ENCODE results near the gene LITAF. TPM values are rescaled to one million over a fixed set of nuclear protein-coding genes. Genes with fewer than 3 reads are reported as not detected.

The LITAF gene
- total and polyA plus RNA-seq, 2 of the 4 experiments (the other 2 are of a cell fraction) = 113 to 206 TPM

GRCh38 chr16:11570806-11571205, 15.9 kb downstream of the LITAF start:
- TF ChIP-seq RFX5 (IDR thresholded peaks at IDR 0.05; ENCODE audit: low read depth, low read length) = no peak
- no peak for TF ChIP-seq RAD21 (IDR thresholded peaks at IDR 0.05; ENCODE audit: low read length)
- no peak for TF ChIP-seq MXI1 (IDR thresholded peaks at IDR 0.05; ENCODE audit: borderline replicate concordance, low read depth, low read length)
- no peak for TF ChIP-seq CTCF (conservative IDR thresholded peaks at IDR 0.05; ENCODE audit: low read depth, low read length)
- TF ChIP-seq MAZ (IDR thresholded peaks at IDR 0.05; ENCODE audit: borderline replicate concordance, low read depth, low read length) = no peak
- no peak for TF ChIP-seq CHD1 (IDR thresholded peaks at IDR 0.05; ENCODE audit: low read depth, low read length)
- TF ChIP-seq BHLHE40 (IDR thresholded peaks at IDR 0.05; ENCODE audit: low read depth, low read length) = no peak
- no peak for TF ChIP-seq SMC3 (IDR thresholded peaks at IDR 0.05; ENCODE audit: low read depth, low read length)
- TF ChIP-seq NFE2L2 (IDR thresholded peaks at IDR 0.05; ENCODE audit: low read depth, low read length) = no peak
- no peak overlapping the region for H2AK9ac ChIP-seq (replicated peaks; ENCODE audit: low read depth, low read length, poor library complexity)
- H3K56ac ChIP-seq (ENCODE audit: extremely low read depth, insufficient read depth, low read length) = no peak overlapping the region
- H3K36me3 ChIP-seq (ENCODE audit: control insufficient read depth, insufficient read depth, low read length) = peaks cover 22% of the 10 kb centered on the region
- CTCF ChIA-PET = no interaction called here
- peaks cover 93% of the 10 kb centered on the region for H4K20me1 ChIP-seq (ENCODE audit: insufficient read depth, low read length)
- no peak overlapping the region for H3K4ac ChIP-seq (ENCODE audit: low read depth, low read length)
- no peak overlapping the region for H3K14ac ChIP-seq (replicated peaks; ENCODE audit: low read depth, low read length)
- no peak overlapping the region for H3K23ac ChIP-seq (ENCODE audit: low read depth, low read length)
- H3K79me1 ChIP-seq (ENCODE audit: low read depth in 1 of 2, low read length in 2 of 2) = peaks cover 40 to 86% of the 10 kb centered on the region in 2 experiments
- no peak overlapping the region for H2BK15ac ChIP-seq (ENCODE audit: low read depth, low read length)
- H4K91ac ChIP-seq (ENCODE audit: insufficient read depth, low read depth, low read length) = no peak overlapping the region
- no peak overlapping the region for H2BK120ac ChIP-seq (ENCODE audit: low read depth, low read length)
- in situ Hi-C loops (cut with MboI; ENCODE audit: low sequenced_read_pairs) (loop anchor here (5.0 kb wide), 1 partner anchor 71 kb away; no protein-coding TSS in a partner anchor), dilution Hi-C loops (cut with HindIII; ENCODE audit: low sequenced_read_pairs, unreplicated experiment) (no loop called here), intact Hi-C loops (cut with micrococcal nuclease) (no loop called here)
- no peak overlapping the region for H2AK5ac ChIP-seq (ENCODE audit: low read depth, low read length)
- no peak overlapping the region for H3K9ac ChIP-seq (ENCODE audit: low read depth, low read length)
- H3K9me1 ChIP-seq (ENCODE audit: insufficient read depth, low read length) = peaks cover 12% of the 10 kb centered on the region
- H3K27me3 ChIP-seq (ENCODE audit: control insufficient read depth, insufficient read depth, low read length) = no peaks in the 10 kb centered on the region
- BruUV-seq (replicated peaks) = no TSS peak
- H3K4me2 ChIP-seq (ENCODE audit: low read depth, low read length) = no peak overlapping the region
- DNase-seq = no peak
- no peak overlapping the region for H4K8ac ChIP-seq (ENCODE audit: low read depth in 2 of 2, low read length in 2 of 2)
- no peak overlapping the region for H3K27ac ChIP-seq (ENCODE audit: insufficient read depth, low read length)
- no peak overlapping the region for H4K5ac ChIP-seq (ENCODE audit: low read depth, low read length)
- no peaks in the 10 kb centered on the region for H3K9me3 ChIP-seq (ENCODE audit: control insufficient read depth, insufficient read depth, low read length)
- no peak overlapping the region for H3K4me3 ChIP-seq (ENCODE audit: insufficient read depth, low read depth, low read length)
- no peak overlapping the region for H3K18ac ChIP-seq (ENCODE audit: low read depth, low read length)
- POLR2A ChIA-PET (ENCODE audit: unreplicated experiment) = no interaction called here
- H2AFZ ChIP-seq (replicated peaks; ENCODE audit: low read length, poor library complexity) = no peak overlapping the region
- H2BK5ac ChIP-seq (ENCODE audit: low read depth, low read length, poor library complexity, severe bottlenecking) = no peak overlapping the region
- ATAC-seq (ENCODE audit: low read depth) = no peak
- H2BK20ac ChIP-seq (ENCODE audit: low read depth, low read length) = no peak overlapping the region
- no CpG with 5 or more reads among the region's 5 CpGs for WGBS, 2 experiments (ENCODE audit: extremely low coverage in 2 of 2, insufficient read length in 1 of 2)
- H3K4me1 ChIP-seq (ENCODE audit: control insufficient read depth, insufficient read depth, low read length) = no peaks in the 10 kb centered on the region; the same call in 1 of the 2 replicates
